Fibroblast of lung (primary cell): ENCODE data around the gene ECSCR.

Source experiments
- CTCF ChIP-seq, 2 donors: IDR thresholded peaks in 1 of 2; conservative IDR thresholded peaks in 1 of 2; 1 replicate in 1 of 2; 2 replicates in 1 of 2; pipeline ENCODE4 v1.5.1; 2011 to 2012; ENCODE audit warnings: low read length in 2 of 2, control low read depth in 1 of 2, inconsistent platforms in 1 of 2, low read depth in 1 of 2, mild to moderate bottlenecking in 1 of 2
- EZH2 ChIP-seq: IDR thresholded peaks from 2 replicates; pipeline ENCODE4 v1.5.1; 2012; ENCODE audit warnings: low read length, control low read depth, mild to moderate bottlenecking; ENCODE audit errors: missing control alignments

DNA sequence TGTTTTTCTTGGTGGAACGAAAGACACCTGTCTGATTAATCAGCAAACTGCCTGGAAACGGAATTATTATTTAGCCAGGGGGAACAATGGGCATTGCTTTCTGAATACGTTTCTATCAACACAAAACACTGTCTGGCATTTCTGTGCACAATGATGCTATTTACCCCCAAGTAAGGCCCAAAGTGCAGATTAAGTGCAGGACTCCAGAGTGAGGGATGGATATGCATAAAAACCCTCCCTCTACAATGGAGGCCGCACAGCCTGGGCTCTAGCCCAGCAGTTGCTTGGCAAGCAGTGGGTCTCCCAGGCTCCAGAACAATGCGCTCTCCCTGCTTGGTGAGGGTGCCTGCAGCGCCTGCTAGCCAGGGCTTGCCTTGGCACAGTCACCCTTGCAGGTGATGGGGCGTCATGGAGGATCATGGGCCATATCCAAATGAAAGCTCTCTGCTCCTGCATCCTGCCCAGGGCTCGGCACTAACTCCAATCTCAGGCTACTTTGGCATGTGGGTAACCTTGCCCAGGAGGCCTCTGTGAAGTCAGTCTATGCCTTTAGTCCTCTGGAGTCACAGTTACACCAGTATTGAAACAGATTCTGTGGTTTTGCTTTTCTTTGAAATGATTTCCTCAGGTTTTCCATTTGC is 47.2 kb downstream of the ECSCR start:
- TF ChIP-seq CTCF (conservative IDR thresholded peaks at IDR 0.05 in 1 of 2, IDR thresholded peaks at IDR 0.05 in 1 of 2; ENCODE audit: low read depth in 1 of 2, low read length in 2 of 2) = no peak
- TF ChIP-seq EZH2 = no peak
